ENCODE data around the gene AGBL4. TPM values are rescaled to one million over a fixed set of nuclear protein-coding genes. Genes with fewer than 3 reads are reported as not detected.

AGBL4 gene
- total and polyA plus RNA-seq, 2 of the 13 experiments (the other 11 are each of a cell fraction or from before 2014, with no cell fraction given) = not detected

- intact Hi-C loops (cut with micrococcal nuclease; ENCODE audit: unreplicated experiment) (no loop called here), in situ Hi-C loops (cut with HindIII; ENCODE audit: extremely low pct_ligation_motif_present, low pct_unique_long_range_greater_than_20kb) (no loop called here)
- POLR2A ChIA-PET = no interaction called here
- CTCF ChIA-PET (ENCODE audit: low intra/inter-chr PET ratio, low total read pairs) = no interaction called here
- TF ChIP-seq KAT8 (CRISPR knock-in tag; IDR thresholded peaks at IDR 0.05) (no peak), U2AF1 (optimal IDR thresholded peaks at IDR 0.05; ENCODE audit: low read depth, low read length) (no peak), CBX2 (IDR thresholded peaks at IDR 0.05; ENCODE audit: low read depth, low read length) (no peak), CBX2 (CRISPR knock-in tag; IDR thresholded peaks at IDR 0.05; ENCODE audit: low read depth) (no peak), KLF12 (CRISPR knock-in tag; IDR thresholded peaks at IDR 0.05; ENCODE audit: borderline replicate concordance) (no peak), ZNF639 (CRISPR knock-in tag; conservative IDR thresholded peaks at IDR 0.05) (no peak), ZNF775 (CRISPR knock-in tag; IDR thresholded peaks at IDR 0.05; ENCODE audit: borderline replicate concordance) (no peak), ZNF275 (CRISPR knock-in tag; IDR thresholded peaks at IDR 0.05; ENCODE audit: borderline replicate concordance) (no peak), ZNF746 (CRISPR knock-in tag; IDR thresholded peaks at IDR 0.05) (no peak)
- H3K36me3 ChIP-seq (replicated peaks in 1 of 2; ENCODE audit: control insufficient read depth in 1 of 2, insufficient read depth in 2 of 2, low read length in 2 of 2) = no peaks in the 10 kb centered on the region
- H3K79me2 ChIP-seq (ENCODE audit: insufficient read depth, low read length) = no peaks in the 10 kb centered on the region
- H3K4me2 ChIP-seq (ENCODE audit: low read depth, low read length) = no peak overlapping the region
- H3K4me1 ChIP-seq (ENCODE audit: insufficient read depth, low read length) = no peaks in the 10 kb centered on the region
- H2AFZ ChIP-seq (ENCODE audit: low read length) = no peak overlapping the region
- no peak for FAIRE-seq
- no peak overlapping the region for H3K27ac ChIP-seq (ENCODE audit: extremely low read length, insufficient read depth, low read length)
- BruUV-seq (replicated peaks) = no TSS peak
- H4K20me1 ChIP-seq (ENCODE audit: insufficient read depth, low read length) = no peaks in the 10 kb centered on the region
- no peak overlapping the region for H3K9ac ChIP-seq (ENCODE audit: insufficient read depth, low read depth, low read length)
- WGBS (ENCODE audit: low lambda C conversion rate) = 46% methylated on average over 1 of the region's 1 CpG
- H3K4me3 ChIP-seq (replicated peaks in 1 of 3; ENCODE audit: insufficient read depth in 1 of 3, low read depth in 2 of 3, low read length in 3 of 3) = no peak overlapping the region
- H3K9me3 ChIP-seq (ENCODE audit: low read length) = peaks cover 97% of the 10 kb centered on the region
- no peaks in the 10 kb centered on the region for H3K27me3 ChIP-seq (ENCODE audit: control insufficient read depth in 1 of 2, insufficient read depth in 2 of 2, low read length in 2 of 2)
- no peak for ATAC-seq
- no peak for DNase-seq (ENCODE audit: low spot score)
Measured at GRCh38 chr1:49723662-49724061, 300.1 kb downstream of the AGBL4 start.
